NCI-H82 (cell line): Measurements from ENCODE around the gene ACKR3.
A peak's percentile ranks its signal among the peaks of the same experiment; 100 is the strongest.

Experiments
- DNase-seq: peaks from one replicate; lab custom pipeline; 2025; lab: John Stamatoyannopoulos, UW

ACKR3 gene

DNA sequence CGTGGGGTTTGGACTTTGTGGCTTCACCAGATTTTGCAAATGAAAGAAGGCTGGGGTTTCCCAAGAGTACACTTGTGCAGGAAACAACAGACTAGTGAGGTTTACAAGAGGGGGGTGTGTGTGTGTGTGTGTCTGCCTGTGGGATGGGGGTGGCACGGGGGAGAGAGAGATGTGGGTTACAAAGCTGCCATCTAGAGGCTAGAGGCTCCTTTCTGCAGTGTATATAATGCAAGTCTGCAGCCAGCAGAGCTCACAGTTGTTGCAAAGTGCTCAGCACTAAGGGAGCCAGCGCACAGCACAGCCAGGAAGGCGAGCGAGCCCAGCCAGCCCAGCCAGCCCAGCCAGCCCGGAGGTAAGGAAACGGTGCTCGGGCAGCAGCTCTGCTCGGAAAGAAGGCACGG, at the start of gene ACKR3:
Gene ACKR3 (plus strand): TSS at position 253 of the 401 bp plus-strand sequence. CDS start 10,641 bp downstream, outside the sequence.
- peak; percentile 44 for DNase-seq

DNA sequence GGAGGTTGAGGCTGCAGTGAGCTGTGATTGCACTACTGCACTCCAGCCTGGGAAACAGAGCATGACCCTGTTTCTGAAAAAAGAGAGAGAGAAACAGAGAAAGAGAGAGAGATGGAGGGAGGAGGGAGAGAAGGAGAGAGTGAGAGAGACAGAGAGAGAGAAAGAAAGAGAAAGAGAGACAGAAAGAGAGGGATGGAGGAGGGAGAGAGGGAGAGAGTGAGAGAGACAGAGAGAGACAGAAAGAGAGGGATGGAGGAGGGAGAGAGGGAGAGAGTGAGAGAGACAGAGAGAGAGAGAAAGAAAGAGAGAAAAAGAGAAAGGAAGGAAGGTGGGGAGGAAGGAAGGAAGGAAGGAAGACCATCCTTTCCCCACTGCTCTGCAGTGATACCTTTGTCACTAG, 48.1 kb upstream of the ACKR3 start:
- no peak for DNase-seq

DNA sequence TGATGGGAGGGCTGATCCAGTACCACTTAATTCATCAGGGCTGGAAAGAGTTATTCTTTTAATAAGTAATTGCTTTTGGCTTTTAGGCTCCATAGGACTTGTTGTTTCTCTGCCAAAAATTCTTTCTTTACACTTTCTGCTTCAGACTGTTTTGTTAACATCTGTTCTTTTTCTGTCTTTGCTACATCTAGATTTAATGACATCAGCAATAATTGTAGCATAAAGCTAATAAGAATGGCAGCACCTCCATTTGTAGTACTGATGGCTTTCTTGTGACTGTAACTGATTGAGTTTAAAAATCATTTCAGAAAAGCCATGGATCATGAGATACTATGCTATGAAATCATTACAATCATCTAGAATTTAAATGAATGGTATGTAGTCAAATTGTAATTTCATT, 46.4 kb upstream of the ACKR3 start:
- no peak for DNase-seq

DNA sequence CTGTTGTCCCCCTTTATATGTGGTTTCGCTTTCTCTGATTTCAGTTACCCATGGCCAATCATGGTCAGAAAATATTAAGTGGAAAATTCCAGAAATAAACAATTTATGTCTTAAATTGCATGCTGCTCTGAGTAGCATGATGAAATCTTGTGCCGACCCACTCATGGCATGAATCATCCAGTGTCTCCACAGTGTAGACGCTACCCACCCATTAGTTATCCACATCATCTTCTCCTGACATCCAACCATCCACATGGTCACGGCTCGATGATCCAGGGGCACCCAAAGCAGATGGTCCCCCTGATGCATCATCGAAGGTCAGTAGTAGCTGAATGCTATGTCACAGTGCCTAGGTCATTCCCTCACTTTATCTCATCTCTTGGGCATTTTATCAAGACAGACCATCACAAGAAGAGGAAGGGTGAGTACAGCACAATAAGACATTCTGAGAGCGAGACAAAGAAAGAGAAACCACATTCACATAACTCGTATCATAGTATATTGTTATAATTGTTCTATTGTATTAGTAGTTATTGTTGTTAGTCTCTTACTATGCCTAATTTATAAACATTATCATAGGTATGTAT, 44.1 kb upstream of the ACKR3 start:
- no peak for DNase-seq

DNA sequence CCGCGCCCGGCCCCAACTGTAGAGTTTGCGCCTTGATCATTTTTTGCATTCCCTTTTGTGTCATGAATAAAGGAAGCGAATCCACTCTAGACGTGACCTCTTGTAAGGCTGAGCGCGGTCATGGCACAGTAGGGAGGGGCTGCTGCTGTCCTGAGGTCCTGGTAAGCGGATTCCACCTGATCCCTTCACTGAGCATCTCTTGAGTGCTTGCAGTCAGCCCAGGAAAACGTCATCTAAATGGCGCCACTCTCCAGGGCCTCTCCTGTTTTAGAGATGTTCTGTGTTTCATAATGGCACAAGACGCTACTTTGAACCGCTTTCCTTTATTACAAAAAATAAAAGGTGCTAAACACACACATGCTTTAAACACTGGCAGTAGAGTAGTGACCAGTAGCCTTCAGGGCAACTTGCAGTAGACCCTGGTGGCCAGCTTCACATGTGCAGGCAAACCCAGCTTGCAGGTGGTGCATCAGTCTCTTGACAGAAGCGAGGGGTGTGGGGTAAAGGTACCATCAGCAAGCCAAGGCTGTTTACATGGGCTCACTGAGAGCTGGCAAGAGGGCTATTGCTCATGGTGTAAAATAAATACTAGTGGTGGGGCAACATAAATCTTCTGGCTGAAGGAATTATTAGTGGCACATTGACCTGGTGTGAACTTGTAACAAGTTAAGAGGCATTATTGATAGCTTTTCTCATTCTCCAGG, 43.0 kb upstream of the ACKR3 start:
- DNase-seq: no peak

DNA sequence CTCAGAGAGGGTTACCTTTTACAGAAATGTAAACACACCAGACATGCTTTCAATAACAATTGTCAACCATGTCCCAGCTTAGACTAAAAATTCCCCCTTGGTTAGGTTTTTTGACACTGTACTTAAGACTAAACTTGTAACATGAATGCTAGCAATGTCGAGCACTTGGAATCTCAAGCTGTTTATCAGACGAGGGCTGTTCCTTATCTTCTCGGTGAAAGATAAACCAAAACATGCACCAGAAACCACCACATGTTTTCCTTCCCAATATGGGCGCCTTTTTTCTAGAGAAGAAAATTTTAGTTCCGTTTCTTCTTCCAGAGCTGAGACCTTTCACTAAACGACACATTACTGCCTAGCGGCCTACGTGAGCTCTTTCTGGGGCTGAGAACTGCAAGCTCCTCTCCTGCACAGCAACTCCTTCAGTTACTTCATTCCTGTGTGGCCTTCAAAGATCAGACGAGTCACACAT, 42.4 kb upstream of the ACKR3 start:
- no peak for DNase-seq

DNA sequence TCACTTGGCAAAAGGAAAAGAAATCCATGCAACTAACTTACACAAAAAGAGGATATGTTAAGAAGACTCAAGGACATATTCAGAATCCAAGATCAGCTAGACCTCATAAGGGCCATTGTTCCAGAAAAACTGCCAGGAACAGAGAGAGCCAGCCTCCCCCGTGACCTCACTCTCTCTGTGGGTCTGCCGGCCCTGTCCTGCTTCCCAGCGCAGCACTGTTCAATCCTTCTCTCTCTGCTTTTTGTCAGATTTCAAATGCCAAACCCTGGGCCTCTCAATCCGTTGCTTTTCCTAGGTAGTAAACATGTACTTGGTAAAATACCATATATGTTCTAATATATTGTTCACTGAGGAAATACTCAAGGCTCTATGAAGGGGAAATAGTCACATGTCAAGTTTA, 40.0 kb upstream of the ACKR3 start:
- no peak for DNase-seq

DNA sequence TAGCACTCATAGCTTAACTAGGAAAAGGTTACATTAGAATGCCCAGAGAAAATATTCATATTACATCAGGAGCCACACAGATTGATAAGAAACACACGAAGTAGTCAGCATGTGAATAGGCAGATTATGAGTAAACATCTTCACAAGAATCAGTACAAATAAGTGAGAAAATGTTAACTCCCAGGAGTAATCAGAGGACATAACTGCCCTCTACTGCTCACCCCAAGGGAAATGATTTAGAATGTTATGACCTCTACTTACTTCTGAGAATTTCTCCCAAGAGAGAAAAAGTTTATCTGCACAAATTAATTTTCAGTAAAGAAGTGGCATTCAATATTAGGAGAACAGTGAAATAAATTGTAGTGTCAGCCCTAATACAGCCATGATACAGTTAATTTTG, 39.1 kb upstream of the ACKR3 start:
- DNase-seq: no peak

DNA sequence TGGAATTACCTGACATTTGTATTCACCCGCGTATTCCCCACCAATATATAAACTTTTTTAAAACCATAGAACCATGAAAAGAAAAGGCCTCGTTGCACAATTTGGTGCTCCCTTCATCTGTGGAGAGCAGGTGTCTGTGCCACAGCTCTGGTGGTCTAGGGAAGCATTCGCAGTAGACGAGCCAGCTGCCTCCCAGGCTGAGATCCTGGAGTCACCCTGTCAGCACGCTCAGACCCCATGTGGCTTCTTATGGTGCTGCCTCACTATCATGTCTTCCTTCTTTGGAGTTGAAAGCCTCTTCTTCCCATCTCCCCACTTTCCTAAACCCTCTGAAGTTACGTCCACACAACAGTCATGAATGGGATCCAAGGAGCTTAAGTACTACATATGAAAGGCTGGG, 38.4 kb upstream of the ACKR3 start:
- DNase-seq: no peak

DNA sequence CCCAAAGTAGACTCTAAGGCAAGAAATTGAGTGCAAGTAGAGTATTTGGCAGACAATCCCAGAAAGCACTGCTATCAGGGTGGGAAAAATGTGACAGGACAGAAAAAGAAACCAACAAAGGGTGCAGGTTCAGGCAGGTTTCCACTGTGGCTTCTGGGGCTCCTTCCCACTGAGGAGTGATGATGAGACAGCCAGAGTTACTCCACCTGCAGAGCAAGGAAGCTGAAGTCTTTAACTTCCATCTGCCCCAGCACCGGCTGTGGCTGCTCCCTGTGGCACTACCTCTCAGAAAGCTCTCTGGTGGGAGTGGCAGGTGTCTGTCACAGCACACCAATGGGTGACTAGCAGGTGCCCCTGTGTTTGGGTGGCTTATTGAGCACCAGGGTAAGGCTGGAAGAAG, 37.6 kb upstream of the ACKR3 start:
- DNase-seq: no peak

DNA sequence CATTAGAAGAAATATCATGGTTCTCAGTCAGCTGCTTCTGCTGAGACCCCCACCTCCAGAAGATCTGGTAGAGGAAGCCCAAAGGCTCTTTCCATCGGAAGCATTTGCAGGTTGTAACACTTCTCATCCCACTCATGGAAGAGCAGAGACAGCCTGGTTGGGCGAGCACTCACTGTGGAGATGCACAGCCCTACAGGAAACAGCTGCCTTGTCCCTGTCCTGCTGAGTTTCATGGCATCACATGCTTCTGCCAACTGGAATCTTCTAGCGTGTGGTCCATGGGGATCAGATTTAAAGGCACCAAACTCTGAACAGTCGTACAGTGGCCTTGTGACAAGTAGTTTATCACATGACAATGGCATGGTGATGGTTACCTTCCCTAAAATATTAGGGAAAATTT, 36.3 kb upstream of the ACKR3 start:
- no peak for DNase-seq

DNA sequence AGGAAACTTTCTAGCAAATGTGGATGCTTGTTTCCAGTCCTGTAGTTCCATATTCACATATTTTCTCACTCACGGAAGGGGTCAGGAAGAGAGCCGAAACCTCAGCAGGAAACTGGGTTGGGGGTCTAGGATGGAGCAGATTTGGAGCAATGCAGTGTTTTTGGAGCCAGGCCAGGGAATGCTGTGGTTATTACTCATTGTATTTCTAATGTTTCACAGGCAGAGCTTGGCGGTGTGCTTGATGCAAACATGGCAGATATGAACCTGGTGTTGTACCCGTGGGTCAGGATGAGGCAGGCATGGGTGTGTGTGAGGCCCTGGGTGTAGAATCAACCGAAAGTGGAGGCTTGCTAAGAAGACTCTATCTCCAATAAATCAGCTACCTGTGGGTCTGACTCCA, 34.6 kb upstream of the ACKR3 start:
- DNase-seq: no peak

DNA sequence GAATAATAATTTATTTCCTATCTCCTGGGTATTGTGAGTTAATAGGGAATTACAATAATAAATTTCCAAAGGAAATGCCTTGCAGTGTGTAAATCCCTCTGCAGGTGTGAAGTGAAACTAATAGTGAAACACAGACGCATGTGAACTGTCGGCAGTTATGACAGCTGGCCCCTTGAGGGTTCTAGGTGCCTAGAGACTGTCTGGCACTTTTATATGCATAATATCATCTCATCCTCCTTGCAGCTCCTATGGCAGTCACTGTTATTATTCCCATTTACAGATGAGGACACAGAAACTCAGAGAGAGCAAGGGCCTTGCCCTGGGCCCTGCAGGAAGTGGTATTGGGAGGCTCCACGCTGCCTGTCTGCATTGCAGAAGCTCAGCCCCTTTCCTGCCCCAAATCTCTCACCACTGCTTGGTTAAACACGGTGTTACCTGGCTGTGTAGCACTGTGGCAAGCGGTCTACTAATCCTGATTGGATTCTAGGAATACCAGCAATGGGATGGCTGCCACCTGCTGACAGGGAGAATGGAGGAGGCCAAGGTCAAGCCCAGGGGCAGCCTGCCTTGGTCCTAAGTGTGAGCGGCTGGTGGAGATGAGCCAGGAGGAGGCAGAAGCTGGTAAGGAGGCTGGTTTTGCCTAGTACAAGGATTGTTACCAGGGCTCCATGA, 32.8 kb upstream of the ACKR3 start:
- no peak for DNase-seq

DNA sequence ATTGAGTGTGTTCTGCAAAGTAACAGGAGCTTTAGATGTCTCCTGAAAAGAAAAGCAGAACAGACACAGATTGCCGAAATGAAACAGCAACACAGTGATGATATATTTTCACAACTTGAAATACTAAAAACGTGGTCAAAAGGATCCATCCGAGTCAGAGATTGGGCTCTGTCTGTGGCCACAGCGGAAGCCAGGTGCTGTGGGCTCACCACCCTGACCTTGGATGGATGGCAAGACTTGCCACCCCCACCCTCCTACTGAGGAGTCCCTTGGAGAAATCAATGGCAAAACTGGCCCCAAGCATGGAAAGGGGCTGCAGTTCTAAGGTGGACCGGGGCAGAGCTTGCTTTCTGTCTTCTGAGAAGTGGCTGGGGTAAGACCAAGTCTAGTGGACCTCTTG, 31.4 kb upstream of the ACKR3 start:
- no peak for DNase-seq

DNA sequence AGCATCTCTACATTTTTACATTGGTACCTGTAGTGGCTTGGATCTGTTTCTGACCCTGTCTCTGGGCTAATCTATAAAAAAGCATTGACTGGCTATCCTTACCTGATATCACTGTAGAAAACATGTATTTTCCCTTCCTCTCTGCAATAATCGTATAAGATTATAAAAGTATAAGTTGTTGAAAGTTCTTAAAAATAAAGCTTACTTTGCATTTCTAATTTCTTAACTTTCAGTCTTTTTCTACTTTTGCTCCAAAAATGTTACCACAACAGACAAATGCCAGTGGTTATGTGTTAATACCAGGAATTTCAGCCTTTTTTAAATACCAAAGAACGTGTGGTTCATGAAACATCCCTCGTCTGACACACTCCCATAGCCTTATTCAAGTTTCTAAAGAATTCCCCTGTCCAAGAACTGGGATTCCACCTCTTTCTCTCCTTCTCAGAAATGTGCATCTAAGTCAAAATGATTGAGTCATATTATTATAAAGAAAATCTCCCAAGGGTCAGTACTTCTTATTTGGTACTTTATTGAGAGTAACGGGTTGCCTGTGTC, 28.5 kb upstream of the ACKR3 start:
- DNase-seq: no peak

DNA sequence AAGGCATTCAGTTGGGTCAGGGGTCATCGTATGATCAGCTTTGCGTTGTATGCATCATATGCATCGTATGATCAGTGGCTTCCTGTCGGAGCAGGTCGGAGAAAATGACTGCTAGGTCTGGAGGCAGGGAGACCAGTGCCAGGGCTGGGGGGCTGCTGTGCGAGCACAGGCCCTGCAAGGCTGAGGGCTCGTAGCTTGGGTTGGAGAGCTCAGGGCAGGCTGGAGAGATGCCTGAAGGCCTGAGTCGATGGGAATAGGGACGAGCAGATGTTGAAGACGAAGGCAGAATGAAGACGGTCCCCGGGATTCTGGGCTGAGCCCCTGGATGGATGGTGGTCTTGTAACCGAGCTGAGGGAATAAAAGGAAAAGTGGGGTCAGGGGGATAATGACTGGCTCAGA, 25.3 kb upstream of the ACKR3 start:
- DNase-seq: no peak

DNA sequence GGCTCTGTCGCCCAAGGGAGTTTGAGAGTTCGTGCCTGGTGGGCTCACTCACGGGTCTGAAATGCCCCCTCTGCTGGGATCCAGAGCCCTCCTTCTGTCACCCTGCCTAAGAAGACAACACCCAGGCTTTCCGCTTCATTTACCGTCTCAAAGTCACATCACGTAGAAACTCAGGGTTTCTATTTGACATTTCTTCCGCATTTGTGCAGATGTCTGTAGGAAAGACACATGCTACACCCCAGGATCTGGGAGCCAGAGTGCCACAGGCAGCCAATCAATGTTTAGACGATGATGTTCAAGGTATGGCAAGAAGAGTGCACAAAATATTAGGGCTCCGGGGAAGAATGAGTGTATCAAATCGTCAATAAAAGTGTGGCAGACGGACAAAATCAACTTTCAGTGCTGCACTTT, 24.4 kb upstream of the ACKR3 start:
- DNase-seq: no peak

DNA sequence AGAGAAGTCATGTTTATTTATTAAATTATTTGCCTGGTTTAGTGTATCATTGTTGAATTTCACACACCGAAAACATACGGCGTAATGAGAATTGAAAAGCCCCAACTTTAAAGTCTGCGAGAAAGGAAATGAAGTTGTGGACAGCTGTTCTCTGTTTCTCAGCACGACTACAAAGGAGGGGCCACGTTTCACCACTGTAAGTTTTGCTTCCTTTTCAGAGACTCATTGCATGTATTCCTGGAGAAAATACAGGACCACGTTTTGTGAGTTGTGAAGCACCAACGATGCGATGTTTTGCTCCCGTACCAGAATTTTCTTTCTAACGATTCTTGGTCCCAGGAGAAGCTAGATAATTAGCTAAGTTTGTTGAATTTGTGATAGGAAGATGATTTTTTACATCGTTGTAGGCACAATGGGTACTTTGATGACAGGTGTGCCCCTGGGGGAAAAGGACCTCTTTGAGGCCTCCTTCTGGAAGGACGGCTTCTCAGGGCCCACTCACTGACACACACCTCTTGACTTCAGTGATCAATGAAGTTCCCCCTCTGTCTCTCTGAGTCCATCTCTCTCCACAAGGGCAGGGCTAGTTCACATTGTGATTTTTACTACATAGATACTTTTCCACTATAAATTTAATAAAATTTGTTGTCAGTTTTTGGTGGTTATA, 23.7 kb upstream of the ACKR3 start:
- DNase-seq: no peak

DNA sequence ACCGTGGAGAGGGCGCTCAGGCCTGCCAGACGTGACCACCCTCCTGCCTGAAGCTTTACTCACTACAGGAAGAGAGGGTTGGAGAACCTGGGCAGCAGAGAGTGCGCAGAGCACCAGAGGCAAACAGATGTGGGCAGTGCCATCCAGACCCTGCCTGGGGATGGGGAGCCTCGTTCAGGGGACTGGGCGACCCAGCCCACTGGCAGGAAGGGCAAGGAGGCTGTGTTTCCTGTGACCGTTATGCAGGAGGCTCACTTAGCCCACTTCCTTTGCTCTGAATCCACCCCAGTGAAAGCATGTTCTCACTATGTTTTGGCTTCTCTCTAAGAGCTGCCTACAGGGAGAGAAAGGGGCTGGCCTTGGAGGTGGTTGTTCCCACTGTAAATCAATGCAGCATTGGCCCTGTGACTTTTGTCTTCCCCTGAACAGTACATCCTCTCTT, 23.0 kb upstream of the ACKR3 start:
- no peak for DNase-seq

DNA sequence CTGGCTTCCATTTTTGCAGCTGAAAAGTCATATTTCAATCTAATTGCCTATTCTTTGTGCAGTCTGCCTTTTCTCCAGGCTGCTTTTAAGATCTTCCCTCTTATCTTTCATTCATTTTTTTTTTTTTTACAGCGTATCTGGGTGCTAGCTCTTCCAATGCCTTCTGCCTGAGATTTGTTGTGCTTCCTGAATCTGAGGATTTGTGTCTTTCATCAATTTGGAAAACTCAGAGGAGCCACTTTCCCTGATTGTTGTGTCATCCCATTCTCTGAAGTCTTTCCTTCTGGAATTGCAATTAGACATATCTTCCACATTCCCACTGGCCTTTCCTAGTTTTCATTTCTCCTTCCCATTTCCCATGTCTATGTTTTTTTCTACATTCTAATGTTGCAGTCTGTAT, 21.9 kb upstream of the ACKR3 start:
- DNase-seq: no peak

DNA sequence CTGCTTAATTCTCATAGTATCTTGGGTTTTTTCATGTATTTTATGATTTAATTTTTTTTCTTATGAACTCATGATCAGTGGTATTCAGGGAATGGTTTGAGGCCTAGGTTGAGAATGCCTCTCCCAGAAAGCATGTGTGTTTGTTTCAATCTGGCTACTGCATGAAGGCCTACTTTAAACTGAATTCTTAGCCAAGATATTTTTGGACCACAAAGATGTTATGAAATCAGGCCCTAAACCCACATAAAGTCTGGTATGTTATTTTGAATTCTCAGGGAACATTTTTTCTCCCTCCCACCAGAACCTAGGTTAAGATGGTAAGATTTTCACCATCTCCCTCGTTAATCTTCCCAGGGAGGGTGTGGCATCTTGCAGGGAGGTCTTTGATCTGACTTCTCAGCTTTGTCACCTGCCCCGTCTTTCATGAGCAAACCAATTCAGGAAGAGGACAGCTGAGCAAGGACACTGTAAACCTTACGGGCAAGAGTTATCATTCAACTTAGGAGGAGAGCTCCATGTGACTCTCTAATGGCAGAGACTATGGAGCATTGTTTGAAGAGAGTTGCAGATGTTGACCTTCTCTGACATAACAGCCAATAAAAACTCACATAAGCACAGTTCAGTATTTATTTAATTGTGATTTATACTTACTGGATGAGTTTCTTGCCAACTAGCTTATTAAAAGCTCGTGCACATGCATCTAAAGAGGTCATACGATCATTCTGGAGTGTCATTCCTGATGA, 21.3 kb upstream of the ACKR3 start:
- no peak for DNase-seq

DNA sequence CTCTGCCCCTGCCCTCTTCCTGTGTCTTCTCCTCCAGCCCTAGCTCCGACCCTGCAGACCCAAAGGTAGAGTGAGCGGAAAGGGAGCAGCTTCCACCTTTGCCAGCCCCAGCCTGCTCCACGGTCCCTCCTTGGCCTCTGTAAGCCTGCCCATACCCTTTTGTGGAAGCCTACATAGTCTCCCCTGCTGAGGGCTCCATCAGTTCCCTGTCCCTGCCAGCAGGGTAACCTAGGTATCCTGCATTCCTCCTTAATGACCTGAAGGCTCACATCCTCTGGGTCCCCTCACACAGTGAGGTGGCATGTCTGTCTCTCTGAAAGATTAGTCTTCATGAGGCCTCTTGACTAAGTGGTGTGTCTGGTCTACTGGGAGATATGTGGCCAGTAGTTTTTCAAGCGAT, 20.5 kb upstream of the ACKR3 start:
- DNase-seq: no peak
